Gastroesophageal sphincter (tissue), 3 donors: ENCODE results near the gene STEAP4.

Source experiments
- POLR2A ChIP-seq, 2 donors: fragments of 450-650 bp; IDR thresholded peaks; one replicate each; pipeline ENCODE4 v1.6.1; 2017; ENCODE audit warnings: antibody characterized with exemption in 2 of 2, mild to moderate bottlenecking in 2 of 2, moderate library complexity in 1 of 2
- POLR2AphosphoS5 ChIP-seq: sonication (generic); formaldehyde crosslinking; IDR thresholded peaks from one replicate; pipeline ENCODE4 v1.6.1; 2017; ENCODE audit warnings: antibody characterized with exemption
- TF ChIP-seq, protein P1 (sequence below), 4 experiments: fragments of 200-600 bp in 2 of 4; fragments of 450-650 bp in 2 of 4; sonication (generic) in 1 of 4; IDR thresholded peaks; one replicate each; pipeline ENCODE4 v1.5.1; 2017 to 2019; ENCODE audit warnings: antibody characterized with exemption in 4 of 4, mild to moderate bottlenecking in 2 of 4, moderate library complexity in 2 of 4

DNA sequence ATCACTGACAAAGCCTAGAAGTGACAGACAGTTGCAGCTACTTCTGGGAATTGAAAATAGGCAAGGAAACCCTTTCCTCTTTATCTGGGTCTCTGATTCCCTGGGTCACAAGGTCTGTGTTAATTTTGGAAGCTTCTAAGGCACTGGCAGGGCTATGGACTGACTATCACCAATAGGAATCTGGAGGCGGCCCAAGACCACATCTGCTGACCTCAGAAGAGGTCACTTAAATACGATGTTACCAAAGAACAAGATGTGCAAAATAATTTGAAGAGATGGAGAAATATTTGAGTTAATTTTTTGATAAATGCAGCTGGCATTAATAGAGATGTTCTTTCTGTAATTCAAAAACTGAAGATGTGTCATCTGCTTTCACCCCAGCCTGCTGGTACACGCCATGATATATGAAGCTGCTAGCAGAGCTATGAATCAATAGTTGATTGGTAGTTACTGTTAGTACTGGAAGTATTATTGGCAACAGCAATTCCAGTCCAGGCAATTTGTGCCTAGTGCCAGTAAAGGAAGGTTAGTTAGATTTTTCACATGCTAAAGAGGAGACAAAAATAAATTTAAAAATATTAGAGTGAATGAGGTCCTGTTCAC is 5.5 kb upstream of the STEAP4 start:
- no peak for TF ChIP-seq POLR2A (IDR thresholded peaks at IDR 0.05)
- TF ChIP-seq, protein P1, sequence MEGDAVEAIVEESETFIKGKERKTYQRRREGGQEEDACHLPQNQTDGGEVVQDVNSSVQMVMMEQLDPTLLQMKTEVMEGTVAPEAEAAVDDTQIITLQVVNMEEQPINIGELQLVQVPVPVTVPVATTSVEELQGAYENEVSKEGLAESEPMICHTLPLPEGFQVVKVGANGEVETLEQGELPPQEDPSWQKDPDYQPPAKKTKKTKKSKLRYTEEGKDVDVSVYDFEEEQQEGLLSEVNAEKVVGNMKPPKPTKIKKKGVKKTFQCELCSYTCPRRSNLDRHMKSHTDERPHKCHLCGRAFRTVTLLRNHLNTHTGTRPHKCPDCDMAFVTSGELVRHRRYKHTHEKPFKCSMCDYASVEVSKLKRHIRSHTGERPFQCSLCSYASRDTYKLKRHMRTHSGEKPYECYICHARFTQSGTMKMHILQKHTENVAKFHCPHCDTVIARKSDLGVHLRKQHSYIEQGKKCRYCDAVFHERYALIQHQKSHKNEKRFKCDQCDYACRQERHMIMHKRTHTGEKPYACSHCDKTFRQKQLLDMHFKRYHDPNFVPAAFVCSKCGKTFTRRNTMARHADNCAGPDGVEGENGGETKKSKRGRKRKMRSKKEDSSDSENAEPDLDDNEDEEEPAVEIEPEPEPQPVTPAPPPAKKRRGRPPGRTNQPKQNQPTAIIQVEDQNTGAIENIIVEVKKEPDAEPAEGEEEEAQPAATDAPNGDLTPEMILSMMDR (IDR thresholded peaks at IDR 0.05) = no peak
- TF ChIP-seq POLR2AphosphoS5 = peak; percentile 86
